Activated CD4-positive, alpha-beta T cell treated with anti-CD3 and anti-CD28 coated beads for 24 hours (primary cell): ENCODE results near the gene RFX8.
"Not testable (repeated sequence)": the region's sequence is repeated elsewhere in the genome, so short reads cannot be mapped to it uniquely, and the experiment has no call there.

ENCODE experiments used
- DNase-seq, 2 donors: peaks; one replicate each; pipeline ENCODE4 v3.0.0-alpha.2; 2020; ENCODE audit warnings: low read depth in 2 of 2

RFX8 gene

GRCh38 chr2:101440127-101440738, 34.7 kb downstream of the RFX8 start:
- DNase-seq: no peak

- no peak for DNase-seq
These were observed 35.2 kb downstream of the RFX8 start for GRCh38 chr2:101439716-101440115.

GRCh38 chr2:101438555-101438954, 36.4 kb downstream of the RFX8 start:
- not testable (repeated sequence) for DNase-seq

GRCh38 chr2:101435001-101435862, 39.7 kb downstream of the RFX8 start:
- DNase-seq: no peak

GRCh38 chr2:101433465-101433864, 41.4 kb downstream of the RFX8 start:
- DNase-seq: no peak

- DNase-seq: no peak
These were observed 42.3 kb downstream of the RFX8 start for GRCh38 chr2:101432411-101433181.

- no peak for DNase-seq
These were observed 43.4 kb downstream of the RFX8 start for GRCh38 chr2:101431486-101431885.

- no peak for DNase-seq
These were observed 44.8 kb downstream of the RFX8 start for GRCh38 chr2:101430156-101430555.

GRCh38 chr2:101429453-101429852, 45.5 kb downstream of the RFX8 start:
- no peak for DNase-seq

- DNase-seq: no peak
These were observed 46.3 kb downstream of the RFX8 start for GRCh38 chr2:101428422-101429176.

GRCh38 chr2:101427743-101428142, 47.2 kb downstream of the RFX8 start:
- no peak for DNase-seq

GRCh38 chr2:101427240-101427639, 47.7 kb downstream of the RFX8 start:
- no peak for DNase-seq

- no peak for DNase-seq
These were observed 48.1 kb downstream of the RFX8 start for GRCh38 chr2:101426822-101427221.

GRCh38 chr2:101420623-101421022, 54.3 kb downstream of the RFX8 start:
- DNase-seq: no peak

GRCh38 chr2:101419096-101419663, 55.7 kb downstream of the RFX8 start:
- peak; percentile 31 to 58 for DNase-seq

- no peak for DNase-seq
These were observed 56.3 kb downstream of the RFX8 start for GRCh38 chr2:101418460-101419095.

GRCh38 chr2:101416609-101417008, 58.3 kb downstream of the RFX8 start:
- DNase-seq: no peak

- DNase-seq: no peak
These were observed 59.0 kb downstream of the RFX8 start for GRCh38 chr2:101415884-101416283.

GRCh38 chr2:101415220-101415619, 59.7 kb downstream of the RFX8 start:
- no peak for DNase-seq

- no peak for DNase-seq
These were observed 62.7 kb downstream of the RFX8 start for GRCh38 chr2:101412092-101412694.

GRCh38 chr2:101410746-101411145, 64.2 kb downstream of the RFX8 start:
- DNase-seq: no peak
